ENCODE results near the gene ABHD17A. TPM values are rescaled to one million over a fixed set of nuclear protein-coding genes. Genes with fewer than 3 reads are reported as not detected.

The ABHD17A gene
- total and polyA plus RNA-seq, 9 of the 15 experiments (the other 6 are each of a cell fraction or from before 2014, with no cell fraction given): 0.04 to 135 (median 21.8) TPM; not detected in 1

DNA sequence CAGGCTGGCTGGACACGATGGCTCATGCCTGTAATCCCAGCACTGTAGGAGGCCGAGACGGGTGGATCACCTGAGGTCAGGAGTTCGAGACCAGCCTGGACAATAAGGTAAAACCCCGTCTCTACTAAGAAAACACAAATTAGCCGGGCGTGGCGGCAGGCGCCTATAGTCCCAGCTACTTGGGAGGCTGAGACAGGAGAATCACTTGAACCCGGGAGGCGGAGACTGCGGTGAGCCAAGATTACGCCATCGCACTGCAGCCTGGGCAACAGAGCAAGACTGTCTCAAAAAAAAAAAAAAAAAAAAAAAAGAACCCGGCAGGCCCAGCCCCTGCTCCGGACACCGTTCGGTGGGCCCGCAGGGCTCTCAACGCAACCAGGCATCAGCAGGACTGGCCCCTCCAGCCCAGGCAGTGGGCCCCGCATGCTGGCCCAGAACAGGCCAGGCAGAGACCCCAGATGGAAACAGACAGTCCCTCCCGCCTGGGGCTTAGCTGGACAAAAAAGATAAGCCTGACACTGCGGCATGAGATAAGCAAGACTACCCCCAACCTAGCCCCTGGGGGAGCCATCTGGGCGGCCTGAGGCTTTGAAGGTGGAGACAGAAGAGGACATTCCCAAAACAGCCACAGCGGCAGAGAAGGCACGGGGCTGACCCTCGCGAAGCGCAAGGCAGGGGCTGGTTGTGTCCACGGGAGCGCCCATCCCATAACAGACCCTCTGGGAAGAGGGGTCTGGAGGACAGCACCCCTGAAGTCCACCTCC is 48.7 kb downstream of the ABHD17A start (continued):
- TF ChIP-seq, protein P1, sequence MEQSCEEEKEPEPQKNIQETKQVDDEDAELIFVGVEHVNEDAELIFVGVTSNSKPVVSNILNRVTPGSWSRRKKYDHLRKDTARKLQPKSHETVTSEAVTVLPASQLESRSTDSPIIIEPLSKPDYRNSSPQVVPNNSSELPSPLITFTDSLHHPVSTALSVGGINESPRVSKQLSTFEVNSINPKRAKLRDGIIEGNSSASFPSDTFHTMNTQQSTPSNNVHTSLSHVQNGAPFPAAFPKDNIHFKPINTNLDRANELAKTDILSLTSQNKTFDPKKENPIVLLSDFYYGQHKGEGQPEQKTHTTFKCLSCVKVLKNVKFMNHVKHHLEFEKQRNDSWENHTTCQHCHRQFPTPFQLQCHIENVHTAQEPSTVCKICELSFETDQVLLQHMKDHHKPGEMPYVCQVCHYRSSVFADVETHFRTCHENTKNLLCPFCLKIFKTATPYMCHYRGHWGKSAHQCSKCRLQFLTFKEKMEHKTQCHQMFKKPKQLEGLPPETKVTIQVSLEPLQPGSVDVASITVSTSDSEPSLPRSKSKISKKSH (CRISPR knock-in tag; IDR thresholded peaks at IDR 0.05): no peak
- TF ChIP-seq, protein P2, sequence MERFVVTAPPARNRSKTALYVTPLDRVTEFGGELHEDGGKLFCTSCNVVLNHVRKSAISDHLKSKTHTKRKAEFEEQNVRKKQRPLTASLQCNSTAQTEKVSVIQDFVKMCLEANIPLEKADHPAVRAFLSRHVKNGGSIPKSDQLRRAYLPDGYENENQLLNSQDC (CRISPR knock-in tag; IDR thresholded peaks at IDR 0.05): no peak
- TF ChIP-seq SETDB1 (IDR thresholded peaks at IDR 0.05; ENCODE audit: low read length): no peak
- no peak for TF ChIP-seq POLR3G (IDR thresholded peaks at IDR 0.05; ENCODE audit: extremely low read depth, insufficient read length, insufficient replicate concordance)
- TF ChIP-seq, protein P3, sequence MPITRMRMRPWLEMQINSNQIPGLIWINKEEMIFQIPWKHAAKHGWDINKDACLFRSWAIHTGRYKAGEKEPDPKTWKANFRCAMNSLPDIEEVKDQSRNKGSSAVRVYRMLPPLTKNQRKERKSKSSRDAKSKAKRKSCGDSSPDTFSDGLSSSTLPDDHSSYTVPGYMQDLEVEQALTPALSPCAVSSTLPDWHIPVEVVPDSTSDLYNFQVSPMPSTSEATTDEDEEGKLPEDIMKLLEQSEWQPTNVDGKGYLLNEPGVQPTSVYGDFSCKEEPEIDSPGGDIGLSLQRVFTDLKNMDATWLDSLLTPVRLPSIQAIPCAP (CRISPR knock-in tag; IDR thresholded peaks at IDR 0.05; ENCODE audit: borderline replicate concordance): no peak
- no peak for TF ChIP-seq NFRKB (IDR thresholded peaks at IDR 0.05; ENCODE audit: low read depth)
- TF ChIP-seq CREB3L1 (IDR thresholded peaks at IDR 0.05; ENCODE audit: borderline replicate concordance, low read depth): no peak; the same call in 1 of the 2 replicates
- no peak for TF ChIP-seq ZBTB12 (CRISPR knock-in tag; IDR thresholded peaks at IDR 0.05)
- no peak for TF ChIP-seq ZNF253 (CRISPR knock-in tag; conservative IDR thresholded peaks at IDR 0.05)
- no peak for TF ChIP-seq DEAF1 (CRISPR knock-in tag; IDR thresholded peaks at IDR 0.05)
- TF ChIP-seq TEAD2 (tag; IDR thresholded peaks at IDR 0.05): no peak
- TF ChIP-seq SREBF1 (IDR thresholded peaks at IDR 0.05; ENCODE audit: borderline replicate concordance, low read depth, low read length): no peak
- no peak for TF ChIP-seq GTF3C2 (IDR thresholded peaks at IDR 0.05; ENCODE audit: borderline replicate concordance, extremely low read depth, insufficient read length)
- no peak for TF ChIP-seq RBM22 (IDR thresholded peaks at IDR 0.05; ENCODE audit: low read depth, low read length, poor library complexity, severe bottlenecking)
- TF ChIP-seq KLF13 (tag; IDR thresholded peaks at IDR 0.05; ENCODE audit: borderline replicate concordance, low read depth): no peak
- no peak for TF ChIP-seq ZNF239 (CRISPR knock-in tag; IDR thresholded peaks at IDR 0.05)
- TF ChIP-seq TAF7 (tag; IDR thresholded peaks at IDR 0.05): no peak

Measured in K562 (cell line).